ENCODE measurements around the gene CHAF1A. TPM values are rescaled to one million over a fixed set of nuclear protein-coding genes. Genes with fewer than 3 reads are reported as not detected.

Gene CHAF1A
- total RNA-seq, 1 experiment from 2014 or later, result 16.7 TPM

GRCh38 chr19:4361152-4362046 lies 41.0 kb upstream of the CHAF1A start:
- no peak overlapping the region for H3K27ac Mint-ChIP-seq (ENCODE audit: low read depth, unreplicated experiment)
- H3K4me1 Mint-ChIP-seq (ENCODE audit: insufficient read depth, unreplicated experiment), result no peaks in the 10 kb centered on the region
- BruUV-seq (replicated peaks), result no TSS peak

DNA sequence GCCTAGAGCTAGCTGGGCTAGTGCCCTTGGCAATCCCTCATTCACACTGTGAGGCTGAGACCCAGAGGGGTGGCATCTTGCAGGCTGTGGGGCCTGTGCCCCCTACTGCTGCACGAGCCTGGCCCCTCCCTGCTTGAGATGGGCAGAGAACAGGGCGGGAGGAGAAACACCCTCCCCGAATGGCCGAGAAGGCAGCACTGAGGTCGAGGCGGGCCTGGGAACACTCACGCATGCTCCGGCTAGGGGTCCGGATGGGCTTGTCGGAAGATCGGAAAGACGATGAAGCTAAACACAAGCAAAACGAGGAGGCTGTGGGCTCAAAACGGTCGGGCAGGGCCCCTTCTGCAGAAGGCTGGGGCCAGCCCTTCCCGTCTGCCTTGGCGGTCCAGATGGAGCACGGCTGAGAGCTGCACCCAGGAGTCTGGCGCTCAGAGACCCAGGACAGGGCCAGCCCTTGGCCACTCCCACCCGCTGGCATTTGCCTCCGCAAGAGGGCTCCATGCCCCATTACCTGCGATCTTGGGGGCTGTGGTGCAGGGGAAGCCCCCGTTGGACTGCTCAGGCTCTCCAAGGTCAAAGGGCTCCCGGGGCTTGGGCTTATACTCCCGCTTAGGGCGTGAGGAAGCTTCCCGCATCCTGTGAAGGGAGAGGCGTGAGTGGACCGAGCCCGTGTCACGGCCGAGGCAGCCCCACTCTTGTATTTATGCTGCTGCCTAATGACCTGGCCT lies 40.2 kb upstream of the CHAF1A start:
- ChIA-PET CTCF (interaction anchor here (1.6 to 2.9 kb wide), 2 partner anchors 9 to 13 kb away, joined by 7 to 12 read pairs; no protein-coding TSS in a partner anchor), POLR2A (interaction anchor here (1.0 to 1.6 kb wide), 3 partner anchors 14 to 20 kb away, joined by 4 to 7 read pairs (median 4); partner anchors contain the start of gene MPND)
- no peaks in the 10 kb centered on the region for H3K27me3 Mint-ChIP-seq (ENCODE audit: insufficient read depth, unreplicated experiment)
- H3K4me3 Mint-ChIP-seq (ENCODE audit: unreplicated experiment), result no peak overlapping the region
- H3K36me3 Mint-ChIP-seq (ENCODE audit: insufficient read depth, unreplicated experiment), result peaks cover 54% of the 10 kb centered on the region
- H3K9me3 Mint-ChIP-seq (ENCODE audit: unreplicated experiment), result no peaks in the 10 kb centered on the region
- TF ChIP-seq, protein P1, sequence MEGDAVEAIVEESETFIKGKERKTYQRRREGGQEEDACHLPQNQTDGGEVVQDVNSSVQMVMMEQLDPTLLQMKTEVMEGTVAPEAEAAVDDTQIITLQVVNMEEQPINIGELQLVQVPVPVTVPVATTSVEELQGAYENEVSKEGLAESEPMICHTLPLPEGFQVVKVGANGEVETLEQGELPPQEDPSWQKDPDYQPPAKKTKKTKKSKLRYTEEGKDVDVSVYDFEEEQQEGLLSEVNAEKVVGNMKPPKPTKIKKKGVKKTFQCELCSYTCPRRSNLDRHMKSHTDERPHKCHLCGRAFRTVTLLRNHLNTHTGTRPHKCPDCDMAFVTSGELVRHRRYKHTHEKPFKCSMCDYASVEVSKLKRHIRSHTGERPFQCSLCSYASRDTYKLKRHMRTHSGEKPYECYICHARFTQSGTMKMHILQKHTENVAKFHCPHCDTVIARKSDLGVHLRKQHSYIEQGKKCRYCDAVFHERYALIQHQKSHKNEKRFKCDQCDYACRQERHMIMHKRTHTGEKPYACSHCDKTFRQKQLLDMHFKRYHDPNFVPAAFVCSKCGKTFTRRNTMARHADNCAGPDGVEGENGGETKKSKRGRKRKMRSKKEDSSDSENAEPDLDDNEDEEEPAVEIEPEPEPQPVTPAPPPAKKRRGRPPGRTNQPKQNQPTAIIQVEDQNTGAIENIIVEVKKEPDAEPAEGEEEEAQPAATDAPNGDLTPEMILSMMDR (IDR thresholded peaks at IDR 0.05; ENCODE audit: unreplicated experiment), result no peak
- intact Hi-C loops (cut with micrococcal nuclease), result no loop called here
- no peak overlapping the region for H3K27ac Mint-ChIP-seq (ENCODE audit: low read depth, unreplicated experiment)
- no TSS peak for BruUV-seq (replicated peaks)
- no peak for DNase-seq (ENCODE audit: unreplicated experiment)
- H3K4me1 Mint-ChIP-seq (ENCODE audit: insufficient read depth, unreplicated experiment), result no peaks in the 10 kb centered on the region

More at GRCh38 chr19:4361152-4362046, 41.0 kb upstream of the CHAF1A start:
- intact Hi-C loops (cut with micrococcal nuclease), result no loop called here
- Mint-ChIP-seq H3K4me3 (ENCODE audit: unreplicated experiment) (no peak overlapping the region), H3K27me3 (ENCODE audit: insufficient read depth, unreplicated experiment) (no peaks in the 10 kb centered on the region), H3K36me3 (ENCODE audit: insufficient read depth, unreplicated experiment) (peaks cover 58% of the 10 kb centered on the region), H3K9me3 (ENCODE audit: unreplicated experiment) (no peaks in the 10 kb centered on the region)
- CTCF ChIA-PET, result interaction anchor here (2.9 kb wide), 1 partner anchor 9 kb away, joined by 12 read pairs; no protein-coding TSS in a partner anchor
- no peak for DNase-seq (ENCODE audit: unreplicated experiment)
- TF ChIP-seq, protein P1 (IDR thresholded peaks at IDR 0.05; ENCODE audit: unreplicated experiment), result no peak
- POLR2A ChIA-PET, result interaction anchor here (1.3 to 1.6 kb wide), 2 partner anchors 12 to 19 kb away, joined by 4 to 7 read pairs; partner anchors contain the start of gene MPND

DNA sequence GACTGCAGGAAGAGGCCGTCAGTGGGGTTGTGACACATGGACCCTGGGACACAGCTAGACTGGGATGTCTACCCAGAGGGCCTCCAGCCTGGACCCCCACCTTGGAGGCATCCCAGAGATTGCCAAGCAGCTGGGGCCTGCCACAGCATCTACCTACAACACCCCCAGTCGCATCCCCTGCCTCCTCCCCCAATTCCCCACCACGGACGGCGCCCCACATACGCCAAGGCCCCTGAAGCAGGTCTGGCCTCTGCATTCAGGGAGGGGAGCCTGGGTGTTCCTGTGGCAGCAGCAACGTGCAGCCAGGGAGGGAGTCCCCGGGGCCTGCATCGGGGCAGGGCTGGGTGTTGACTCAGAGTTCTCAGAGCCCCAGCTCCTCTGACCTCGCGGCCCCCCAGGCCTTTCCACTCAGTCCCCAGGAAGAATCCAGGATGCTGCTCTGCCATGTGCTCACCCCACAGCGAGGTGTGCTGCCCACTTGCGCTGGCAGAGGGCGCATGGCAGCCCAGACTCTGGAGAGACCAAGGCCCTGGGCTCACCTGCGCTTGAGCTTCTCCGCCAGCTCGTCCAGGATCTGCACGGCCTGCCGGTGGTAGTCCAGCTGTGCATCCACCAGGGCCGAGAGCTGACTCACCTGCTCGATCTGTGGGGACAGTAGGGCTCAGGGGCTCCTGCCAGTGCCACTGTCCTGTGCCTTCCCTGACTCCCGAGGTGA lies 39.5 kb upstream of the CHAF1A start:
- H3K27ac Mint-ChIP-seq (ENCODE audit: low read depth, unreplicated experiment), result no peak overlapping the region
- peaks cover 58% of the 10 kb centered on the region for H3K36me3 Mint-ChIP-seq (ENCODE audit: insufficient read depth, unreplicated experiment)
- no peak overlapping the region for H3K4me3 Mint-ChIP-seq (ENCODE audit: unreplicated experiment)
- intact Hi-C loops (cut with micrococcal nuclease), result no loop called here
- no peaks in the 10 kb centered on the region for H3K4me1 Mint-ChIP-seq (ENCODE audit: insufficient read depth, unreplicated experiment)
- peak; percentile 27 for DNase-seq (ENCODE audit: unreplicated experiment)
- BruUV-seq (replicated peaks), result no TSS peak
- no peaks in the 10 kb centered on the region for H3K9me3 Mint-ChIP-seq (ENCODE audit: unreplicated experiment)
- ChIA-PET CTCF (interaction anchor here (1.6 to 2.9 kb wide), 2 partner anchors 10 to 12 kb away, joined by 7 to 12 read pairs; no protein-coding TSS in a partner anchor), POLR2A (interaction anchor here (1.0 to 1.2 kb wide), 2 partner anchors 13 to 20 kb away, joined by 4 read pairs; partner anchors contain the start of gene MPND)
- no peaks in the 10 kb centered on the region for H3K27me3 Mint-ChIP-seq (ENCODE audit: insufficient read depth, unreplicated experiment)
- TF ChIP-seq, protein P1 (IDR thresholded peaks at IDR 0.05; ENCODE audit: unreplicated experiment), result peak; percentile 24
